Epithelial cell of prostate (primary cell): ENCODE results near the gene PTPRH.
"Not testable (repeated sequence)": the region's sequence is repeated elsewhere in the genome, so short reads cannot be mapped to it uniquely, and the experiment has no call there.

Source experiments
- DNase-seq: peaks from one replicate; pipeline ENCODE4 v3.0.0-alpha.2; 2011; ENCODE audit warnings: low read depth, low spot score
- H3K27ac ChIP-seq: fragments of 450-650 bp; 2 replicates; pipeline ENCODE4 v1.5.1; 2017; ENCODE audit warnings: mild to moderate bottlenecking

PTPRH gene

DNA sequence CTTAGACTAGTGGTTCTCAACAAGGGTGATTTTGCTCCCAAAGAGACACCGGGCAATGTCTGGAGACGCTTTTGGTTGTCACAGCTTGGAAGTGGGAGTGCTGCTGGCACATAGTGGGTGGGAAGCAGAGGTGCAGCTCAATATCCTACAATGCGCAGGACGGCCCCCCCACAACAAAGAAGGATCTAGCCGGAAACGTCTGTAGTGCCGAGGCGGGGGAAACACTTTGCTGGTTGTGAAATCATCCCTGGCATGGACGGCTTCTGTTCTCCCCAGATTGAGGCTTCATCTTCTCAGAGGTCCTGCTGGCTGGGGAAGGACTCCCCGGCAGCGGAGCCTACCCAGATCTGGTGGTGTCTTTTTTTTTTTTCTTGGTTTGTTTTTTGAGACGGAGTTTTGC lies 15.8 kb downstream of the PTPRH start:
- DNase-seq = no peak
- no peak overlapping the region for H3K27ac ChIP-seq

- peak; percentile 99 for DNase-seq
- peak overlapping the region; percentile 99 for H3K27ac ChIP-seq
Measured at GRCh38 chr19:55189403-55189835, 19.9 kb downstream of the PTPRH start.

DNA sequence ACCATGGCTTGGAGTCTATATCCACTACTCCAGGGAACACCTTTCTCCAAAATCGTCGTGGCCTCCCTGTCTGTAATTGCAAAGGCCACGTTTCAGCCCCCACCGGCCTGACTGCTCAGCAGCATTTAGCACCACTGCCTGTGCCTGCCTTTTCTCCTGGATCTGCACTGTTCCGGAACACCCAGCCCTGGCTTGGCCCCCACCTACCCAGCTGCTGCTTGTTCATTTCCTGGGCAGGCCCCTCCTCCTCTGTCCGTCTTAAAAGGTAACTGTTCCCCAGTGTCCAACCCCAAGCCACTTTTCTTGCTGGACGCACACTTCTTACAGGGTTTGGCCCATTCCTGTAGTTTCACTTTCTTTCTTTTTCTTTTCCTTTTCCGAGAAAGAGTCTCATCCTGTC lies 20.7 kb downstream of the PTPRH start:
- no peak for DNase-seq
- H3K27ac ChIP-seq = peak overlapping the region; percentile 99

DNA sequence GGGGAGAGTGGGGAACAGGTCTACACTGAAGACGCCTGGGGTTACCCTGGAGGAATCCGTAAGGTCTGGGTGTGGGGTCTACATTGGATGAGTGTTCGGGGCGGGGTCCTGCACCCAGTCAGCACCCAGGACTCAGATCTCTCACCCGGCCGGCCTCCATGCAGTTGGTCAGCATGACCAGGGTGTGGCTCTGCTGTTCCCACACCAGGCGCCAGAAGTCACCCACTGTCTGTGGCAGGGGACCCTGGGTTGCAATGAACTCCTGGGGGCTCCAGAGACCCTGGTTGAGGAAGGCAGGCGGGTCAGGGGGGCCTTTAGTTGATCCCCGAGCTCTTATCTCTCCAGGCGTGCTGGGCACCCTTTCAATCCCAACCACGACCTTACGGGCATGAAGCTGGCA lies 23.2 kb downstream of the PTPRH start:
- no peak overlapping the region for H3K27ac ChIP-seq
- no peak for DNase-seq

DNA sequence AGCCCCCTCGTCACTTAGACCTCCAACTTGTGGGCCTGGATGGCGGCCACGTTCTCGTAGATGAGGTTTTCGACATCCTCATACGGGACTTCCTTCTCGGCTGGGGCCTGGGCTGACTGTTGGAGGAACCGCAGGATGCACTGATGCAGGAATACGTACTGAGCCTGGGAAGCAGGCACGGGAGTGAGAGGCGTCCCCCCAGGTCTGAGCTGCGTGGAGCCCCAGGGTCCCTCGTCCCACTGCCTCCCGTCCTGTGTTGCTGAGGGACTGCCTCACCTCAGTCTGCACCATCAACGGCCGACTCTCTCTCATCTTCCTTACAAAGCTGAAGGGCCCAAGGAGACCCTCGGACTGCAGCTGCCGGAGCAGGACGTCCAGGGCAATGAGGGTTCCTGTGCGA lies 27.6 kb downstream of the PTPRH start:
- H3K27ac ChIP-seq = no peak overlapping the region
- DNase-seq = no peak

GRCh38 chr19:55179606-55180484 lies 29.5 kb downstream of the PTPRH start, which contains the start of gene SYT5:
SYT5 (minus strand) TSS chr19:55180289; CDS start chr19:55179041, 1,248 bp downstream.
- DNase-seq = no peak

GRCh38 chr19:55178781-55179599 lies 30.3 kb downstream of the PTPRH start:
- DNase-seq = no peak
- H3K27ac ChIP-seq = no peak overlapping the region

More at GRCh38 chr19:55179606-55180484, 29.5 kb downstream of the PTPRH start, which contains the start of gene SYT5:
- H3K27ac ChIP-seq = no peak within 1 kb of the TSS

- no peak for DNase-seq
- no peak overlapping the region for H3K27ac ChIP-seq
Measured at GRCh38 chr19:55176076-55176475, 33.2 kb downstream of the PTPRH start.

DNA sequence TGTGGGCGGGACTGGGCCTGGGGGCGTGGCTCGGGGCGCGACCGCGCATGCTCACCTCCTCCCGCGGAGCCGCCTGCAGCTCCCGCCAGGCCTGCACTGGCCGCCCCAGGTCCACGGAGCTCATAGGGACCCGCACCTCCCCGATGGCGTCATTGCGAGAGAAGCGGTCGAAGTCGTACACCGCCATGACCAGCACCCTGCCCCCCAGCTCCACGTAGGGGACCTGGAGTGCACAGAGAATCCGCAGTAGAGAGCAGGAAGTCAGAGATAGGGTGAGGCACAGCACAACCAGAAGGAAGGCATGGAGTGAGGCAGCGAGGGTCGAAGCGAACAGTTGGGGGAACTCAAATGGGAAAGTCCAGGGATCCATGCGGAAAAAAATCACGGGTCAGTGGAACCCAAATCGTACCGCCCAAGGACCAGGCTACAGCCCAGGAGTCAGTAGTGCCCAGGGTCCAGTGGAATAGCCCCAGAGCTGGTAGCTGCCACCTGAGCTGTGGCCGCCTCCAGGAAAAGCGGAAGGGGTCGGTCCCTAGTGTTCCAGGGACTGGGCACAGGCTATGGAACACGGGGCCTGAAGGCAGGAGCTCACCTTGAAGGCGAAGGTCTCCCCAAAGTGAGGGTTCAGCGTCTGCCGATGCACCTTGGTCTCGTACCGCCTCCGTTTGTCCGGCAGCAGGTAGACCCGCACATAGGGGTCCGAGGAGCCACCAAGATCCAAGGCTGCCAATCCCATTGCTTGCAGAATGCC lies 34.0 kb downstream of the PTPRH start:
- DNase-seq = no peak
- no peak overlapping the region for H3K27ac ChIP-seq

DNA sequence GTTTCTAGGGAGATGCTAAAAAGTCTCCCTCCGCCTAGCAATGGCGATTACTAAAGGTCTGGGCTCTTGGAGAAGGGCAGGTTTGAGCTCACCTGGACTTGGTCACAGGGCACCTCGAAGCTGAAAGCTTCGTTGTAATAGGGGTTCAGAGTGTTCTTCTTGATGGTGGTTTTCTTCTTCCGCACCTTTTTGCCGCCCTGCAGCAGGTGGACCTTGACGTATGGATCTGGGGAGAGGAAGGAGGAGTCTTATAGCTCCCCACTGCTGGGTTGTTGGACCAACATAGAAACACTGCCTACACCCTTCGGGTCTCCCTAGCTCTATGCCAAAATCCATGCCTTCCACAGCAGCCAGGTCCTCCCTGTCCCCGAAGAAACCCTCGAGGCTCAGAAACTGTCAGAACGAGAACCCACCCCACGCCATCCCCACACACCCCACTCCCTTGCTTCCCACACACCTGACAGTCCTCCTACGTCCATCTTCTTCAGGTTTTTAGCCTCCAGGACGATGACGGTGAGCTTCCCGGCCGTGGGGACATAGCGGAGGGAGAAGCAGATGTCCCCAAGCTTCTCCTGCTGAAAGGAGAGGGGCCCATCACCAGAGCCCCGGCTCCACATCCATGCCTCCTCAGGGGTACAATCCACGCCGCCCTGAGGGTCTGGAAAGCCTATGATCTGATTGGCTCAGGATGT lies 34.7 kb downstream of the PTPRH start:
- H3K27ac ChIP-seq = no peak overlapping the region
- no peak for DNase-seq

DNA sequence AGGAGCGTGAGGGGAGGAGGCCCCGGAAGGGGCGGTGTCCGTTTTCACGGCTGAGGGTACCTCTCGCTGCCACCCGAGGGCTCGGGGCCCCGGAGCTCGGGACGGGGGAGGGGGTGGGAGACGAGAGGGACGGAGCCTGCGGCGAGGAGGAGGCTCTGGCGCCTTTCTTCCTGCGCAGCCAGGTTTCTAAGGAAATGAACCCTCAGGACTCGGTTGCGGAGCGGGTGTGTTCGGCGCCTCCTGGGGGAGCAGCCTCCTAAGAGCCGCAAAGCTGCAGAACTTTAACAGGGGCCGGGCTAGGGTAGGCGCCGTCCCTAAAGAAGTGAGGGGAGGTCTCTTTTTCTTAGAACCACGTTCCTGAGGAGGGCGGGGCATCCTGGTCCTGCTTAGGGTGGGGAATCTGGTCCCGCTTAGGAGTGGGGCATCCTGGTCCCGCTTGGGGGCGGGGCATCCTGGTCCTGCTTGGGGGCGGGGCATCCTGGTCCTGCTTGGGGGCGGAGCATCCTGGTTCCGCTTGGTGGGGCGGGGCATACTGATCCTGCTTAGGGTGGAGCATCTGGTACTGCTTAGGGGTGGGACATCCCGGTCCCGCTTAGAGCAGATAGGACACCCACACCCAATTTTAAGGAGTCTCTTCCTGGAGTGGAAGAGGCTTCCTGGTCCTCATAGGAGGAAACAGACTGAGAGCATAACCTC lies 35.4 kb downstream of the PTPRH start:
- H3K27ac ChIP-seq = peak overlapping the region; percentile 80
- no peak for DNase-seq

DNA sequence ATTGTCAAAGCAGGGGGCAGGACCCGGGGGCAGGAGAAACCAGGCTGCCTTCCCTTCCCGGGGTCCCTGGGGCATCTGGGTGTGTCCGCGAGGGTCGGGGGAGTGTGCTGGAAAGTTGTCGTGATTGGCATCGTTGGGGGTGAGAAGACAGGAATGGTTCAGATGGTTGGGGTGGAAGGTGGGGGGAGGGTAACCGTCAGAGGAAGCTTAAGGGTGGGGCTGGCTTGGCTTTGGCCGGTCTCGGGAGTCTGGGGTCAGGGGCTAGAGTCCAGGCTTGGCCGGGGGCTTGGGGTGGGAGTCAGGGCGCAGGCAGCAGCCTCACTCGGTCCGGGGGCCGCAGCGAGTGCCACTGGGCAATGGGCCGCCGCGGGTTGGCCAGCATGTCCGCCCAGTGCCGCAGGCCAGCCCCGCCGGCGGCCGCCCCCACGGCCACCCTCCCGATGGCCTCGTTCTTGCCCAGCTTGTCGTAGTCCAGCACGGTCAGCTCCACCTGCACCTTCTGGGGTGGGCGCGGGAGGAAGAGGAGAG lies 36.1 kb downstream of the PTPRH start:
- H3K27ac ChIP-seq = peak overlapping the region; percentile 80
- DNase-seq = no peak

- peak overlapping the region; percentile 80 for H3K27ac ChIP-seq
- DNase-seq = no peak
Measured at GRCh38 chr19:55172741-55173140, 36.6 kb downstream of the PTPRH start.

DNA sequence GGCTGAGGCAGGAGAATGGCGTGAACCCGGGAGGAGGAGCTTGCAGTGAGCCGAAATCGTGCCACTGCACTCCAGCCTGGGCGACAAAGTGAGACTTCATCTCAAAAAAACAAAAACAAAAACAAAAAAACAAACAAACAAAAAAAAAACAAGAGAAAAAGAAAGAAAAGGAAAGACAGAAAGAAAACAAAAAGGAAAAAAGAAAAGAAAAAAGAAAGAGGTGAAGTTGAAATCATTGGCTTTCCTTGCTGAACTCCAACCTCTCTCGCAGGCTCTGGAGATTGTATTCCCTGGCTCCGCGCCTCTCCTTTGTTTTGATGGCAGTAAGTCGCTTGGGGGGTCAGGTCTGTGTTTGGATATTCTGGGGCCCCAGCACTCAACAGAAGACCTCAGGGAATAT lies 37.0 kb downstream of the PTPRH start:
- H3K27ac ChIP-seq = peak overlapping the region; percentile 80
- DNase-seq = not testable (repeated sequence)

GRCh38 chr19:55171440-55171839 lies 37.9 kb downstream of the PTPRH start:
- H3K27ac ChIP-seq = no peak overlapping the region
- DNase-seq = no peak

- no peak overlapping the region for H3K27ac ChIP-seq
- no peak for DNase-seq
Measured at GRCh38 chr19:55169136-55169535, 40.2 kb downstream of the PTPRH start.

- peak; percentile 92 for DNase-seq
- H3K27ac ChIP-seq = peak within 1 kb of the TSS; percentile 68
Measured at GRCh38 chr19:55166530-55167268, 42.6 kb downstream of the PTPRH start, which contains the start of gene DNAAF3. DNAAF3 (minus strand) TSS chr19:55166613; CDS start chr19:55166413, 200 bp downstream.

- no peak for DNase-seq
Measured at GRCh38 chr19:55165952-55166529, 43.3 kb downstream of the PTPRH start.

More at GRCh38 chr19:55165952-55166529, 43.3 kb downstream of the PTPRH start:
- no peak overlapping the region for H3K27ac ChIP-seq
